IMR-90 (cell line): ENCODE data around the gene PSAP.

Experiments
- CEBPB ChIP-seq: IDR thresholded peaks from 2 replicates; pipeline ENCODE4 v1.6.1; 2012; ENCODE audit warnings: low read depth, low read length, improper control_type of control experiment
- ELK1 ChIP-seq: fragments of 150-350 bp; IDR thresholded peaks from 2 replicates; pipeline ENCODE4 v1.6.1; 2016; ENCODE audit warnings: low read depth, mild to moderate bottlenecking, low read length, moderate library complexity, borderline replicate concordance
- MAFK ChIP-seq: IDR thresholded peaks from 2 replicates; pipeline ENCODE4 v1.6.1; 2012; ENCODE audit warnings: low read depth, low read length, improper control_type of control experiment
- MAZ ChIP-seq: IDR thresholded peaks from 2 replicates; pipeline ENCODE4 v1.6.1; 2012; ENCODE audit warnings: low read depth, mild to moderate bottlenecking, low read length, improper control_type of control experiment, moderate library complexity, borderline replicate concordance
- MXI1 ChIP-seq: IDR thresholded peaks from 2 replicates; pipeline ENCODE4 v1.6.1; 2012; ENCODE audit warnings: low read depth, mild to moderate bottlenecking, low read length, moderate library complexity, borderline replicate concordance
- NFE2L2 ChIP-seq: fragments of 150-350 bp; IDR thresholded peaks from 2 replicates; pipeline ENCODE4 v1.6.1; 2016; ENCODE audit warnings: low read depth, mild to moderate bottlenecking, low read length
- POLR2A ChIP-seq: IDR thresholded peaks from 2 replicates; pipeline ENCODE4 v1.6.1; 2012; ENCODE audit warnings: mild to moderate bottlenecking, low read depth, low read length
- RAD21 ChIP-seq: IDR thresholded peaks from 2 replicates; pipeline ENCODE4 v1.6.1; 2012; ENCODE audit warnings: low read length, improper control_type of control experiment
- RCOR1 ChIP-seq: IDR thresholded peaks from 2 replicates; pipeline ENCODE4 v1.6.1; 2012; ENCODE audit warnings: mild to moderate bottlenecking, low read length, improper control_type of control experiment; ENCODE audit not compliant: insufficient replicate concordance
- RFX5 ChIP-seq: IDR thresholded peaks from 2 replicates; pipeline ENCODE4 v1.8.0; 2012; ENCODE audit warnings: low read depth, mild to moderate bottlenecking, low read length, moderate library complexity
- TF ChIP-seq, protein P1 (sequence below): conservative IDR thresholded peaks from 2 replicates; pipeline ENCODE4 v1.5.1; 2012; ENCODE audit warnings: mild to moderate bottlenecking, low read depth, low read length, improper control_type of control experiment

DNA sequence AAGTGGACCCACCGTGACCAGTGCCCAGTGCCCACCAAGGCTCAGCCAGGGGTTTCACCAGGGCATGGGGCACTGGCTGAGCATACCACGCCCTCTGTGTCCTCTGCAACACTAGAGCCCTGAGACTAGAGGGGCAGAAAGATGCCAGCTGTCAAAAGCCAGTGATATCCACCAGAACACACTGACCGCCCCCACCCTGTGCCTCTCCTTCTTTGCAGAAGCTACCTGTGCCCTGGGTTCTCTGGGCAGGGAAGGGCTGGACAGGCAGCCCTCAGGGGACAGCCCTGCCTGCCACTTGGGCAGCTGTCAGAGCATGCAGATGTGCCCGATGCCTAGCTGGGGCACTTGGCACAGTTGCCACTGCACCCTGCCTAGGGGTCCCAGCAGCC lies 78.2 kb downstream of the PSAP start:
- TF ChIP-seq, protein P1, sequence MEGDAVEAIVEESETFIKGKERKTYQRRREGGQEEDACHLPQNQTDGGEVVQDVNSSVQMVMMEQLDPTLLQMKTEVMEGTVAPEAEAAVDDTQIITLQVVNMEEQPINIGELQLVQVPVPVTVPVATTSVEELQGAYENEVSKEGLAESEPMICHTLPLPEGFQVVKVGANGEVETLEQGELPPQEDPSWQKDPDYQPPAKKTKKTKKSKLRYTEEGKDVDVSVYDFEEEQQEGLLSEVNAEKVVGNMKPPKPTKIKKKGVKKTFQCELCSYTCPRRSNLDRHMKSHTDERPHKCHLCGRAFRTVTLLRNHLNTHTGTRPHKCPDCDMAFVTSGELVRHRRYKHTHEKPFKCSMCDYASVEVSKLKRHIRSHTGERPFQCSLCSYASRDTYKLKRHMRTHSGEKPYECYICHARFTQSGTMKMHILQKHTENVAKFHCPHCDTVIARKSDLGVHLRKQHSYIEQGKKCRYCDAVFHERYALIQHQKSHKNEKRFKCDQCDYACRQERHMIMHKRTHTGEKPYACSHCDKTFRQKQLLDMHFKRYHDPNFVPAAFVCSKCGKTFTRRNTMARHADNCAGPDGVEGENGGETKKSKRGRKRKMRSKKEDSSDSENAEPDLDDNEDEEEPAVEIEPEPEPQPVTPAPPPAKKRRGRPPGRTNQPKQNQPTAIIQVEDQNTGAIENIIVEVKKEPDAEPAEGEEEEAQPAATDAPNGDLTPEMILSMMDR, result no peak
- TF ChIP-seq POLR2A, result no peak
- TF ChIP-seq RFX5, result no peak
- no peak for TF ChIP-seq RAD21
- no peak for TF ChIP-seq CEBPB
- no peak for TF ChIP-seq ELK1
- TF ChIP-seq NFE2L2, result no peak
- no peak for TF ChIP-seq MAZ
- no peak for TF ChIP-seq RCOR1
- no peak for TF ChIP-seq MAFK
- TF ChIP-seq MXI1, result no peak
